HT-29 (cell line): ENCODE data around the gene LCE5A. TPM values are rescaled to one million over a fixed set of nuclear protein-coding genes. Genes with fewer than 3 reads are reported as not detected.
A peak's percentile ranks its signal among the peaks of the same experiment; 100 is the strongest.

Source experiments
- DNase-seq: peaks from one replicate; pipeline ENCODE4 v3.0.0-alpha.2; 2015; ENCODE audit warnings: low spot score
- total RNA-seq: library from RNA; depleted of rRNA; stranded (reverse); fragments of >200 nt; shearing (Covaris generic); gene quantifications from 2 replicates; pipeline ENCODE4 v1.2.3, GENCODE V29; 2014; rRNA removed

LCE5A gene, protein sequence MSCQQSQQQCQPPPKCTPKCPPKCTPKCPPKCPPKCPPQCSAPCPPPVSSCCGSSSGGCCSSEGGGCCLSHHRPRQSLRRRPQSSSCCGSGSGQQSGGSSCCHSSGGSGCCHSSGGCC
- total RNA-seq: not detected in 2 replicates

GRCh38 chr1:152510503-152510902, at the start of gene LCE5A:
Gene LCE5A, plus strand, starts transcription at chr1:152510803. Its CDS starts 732 bp downstream, at chr1:152511535.
- DNase-seq: no peak

DNA sequence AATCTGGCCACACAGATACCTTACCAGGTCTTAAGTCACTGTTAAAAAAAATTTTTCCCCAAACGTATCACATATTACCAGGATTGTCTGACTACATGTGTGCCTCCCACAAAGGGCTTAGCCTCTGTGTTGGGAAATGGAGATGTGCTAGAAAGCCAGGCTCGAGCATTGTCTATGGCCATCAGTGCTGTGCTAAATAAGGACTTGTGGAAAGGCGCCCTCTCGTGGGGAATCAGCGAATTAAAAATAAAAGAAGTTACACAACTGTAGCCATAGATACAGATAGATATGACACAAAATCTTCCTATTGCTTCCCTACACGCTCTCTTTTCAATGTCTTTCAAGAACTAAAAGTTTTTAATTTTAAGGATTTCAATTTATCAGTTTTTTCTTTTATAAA, 49.1 kb upstream of the LCE5A start:
- DNase-seq: peak; percentile 76

DNA sequence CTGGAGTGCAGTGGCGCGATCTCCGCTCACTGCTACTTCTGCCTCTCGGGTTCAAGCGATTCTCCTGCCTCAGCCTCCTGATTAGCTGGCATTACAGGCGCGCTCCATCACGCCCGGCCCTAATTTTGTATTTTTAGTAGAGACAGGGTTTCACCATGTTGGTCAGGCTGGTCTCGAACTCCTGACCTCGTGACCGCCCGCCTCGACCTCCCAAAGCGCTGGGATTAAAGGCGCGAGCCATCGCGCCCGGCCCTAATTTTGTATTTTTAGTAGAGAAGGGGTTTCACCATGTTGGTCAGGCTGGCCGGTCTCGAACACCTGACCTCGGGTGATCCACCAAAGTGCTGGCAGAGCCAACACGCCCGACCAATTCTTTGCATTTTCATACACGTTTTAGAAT, 48.0 kb upstream of the LCE5A start:
- DNase-seq: no peak

- DNase-seq: no peak
These were observed 44.4 kb upstream of the LCE5A start for GRCh38 chr1:152466217-152466616.

DNA sequence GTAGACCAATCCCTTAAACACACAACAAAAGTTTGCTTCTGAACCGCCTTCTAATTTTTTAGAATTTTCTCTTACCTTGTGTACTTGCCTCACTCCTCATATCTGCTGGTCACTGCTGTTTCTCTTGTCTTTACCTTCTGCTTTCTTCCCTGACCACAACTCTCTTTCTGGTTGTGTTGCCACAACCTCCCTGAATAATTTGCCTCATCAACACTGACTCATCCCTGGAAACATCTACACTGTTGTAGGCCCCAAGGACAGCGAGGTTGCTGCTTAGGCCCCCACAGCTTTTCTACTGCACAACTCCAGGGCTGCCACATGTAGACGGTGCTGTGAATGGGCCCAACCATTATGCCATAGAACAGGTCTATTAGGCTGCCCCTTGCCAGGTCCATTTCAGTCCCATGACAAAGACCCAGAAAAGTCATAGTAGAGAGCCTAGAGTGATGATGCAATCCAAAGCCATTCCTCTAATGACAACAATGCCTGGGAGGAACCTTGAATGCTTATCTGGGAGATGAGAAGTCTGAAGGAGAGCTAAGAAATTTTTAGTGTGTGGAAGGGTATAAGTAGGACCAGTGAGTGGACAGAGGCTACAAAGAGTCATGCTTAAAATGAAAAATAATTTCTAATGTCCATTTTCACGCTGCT, 36.6 kb upstream of the LCE5A start:
- no peak for DNase-seq

DNA sequence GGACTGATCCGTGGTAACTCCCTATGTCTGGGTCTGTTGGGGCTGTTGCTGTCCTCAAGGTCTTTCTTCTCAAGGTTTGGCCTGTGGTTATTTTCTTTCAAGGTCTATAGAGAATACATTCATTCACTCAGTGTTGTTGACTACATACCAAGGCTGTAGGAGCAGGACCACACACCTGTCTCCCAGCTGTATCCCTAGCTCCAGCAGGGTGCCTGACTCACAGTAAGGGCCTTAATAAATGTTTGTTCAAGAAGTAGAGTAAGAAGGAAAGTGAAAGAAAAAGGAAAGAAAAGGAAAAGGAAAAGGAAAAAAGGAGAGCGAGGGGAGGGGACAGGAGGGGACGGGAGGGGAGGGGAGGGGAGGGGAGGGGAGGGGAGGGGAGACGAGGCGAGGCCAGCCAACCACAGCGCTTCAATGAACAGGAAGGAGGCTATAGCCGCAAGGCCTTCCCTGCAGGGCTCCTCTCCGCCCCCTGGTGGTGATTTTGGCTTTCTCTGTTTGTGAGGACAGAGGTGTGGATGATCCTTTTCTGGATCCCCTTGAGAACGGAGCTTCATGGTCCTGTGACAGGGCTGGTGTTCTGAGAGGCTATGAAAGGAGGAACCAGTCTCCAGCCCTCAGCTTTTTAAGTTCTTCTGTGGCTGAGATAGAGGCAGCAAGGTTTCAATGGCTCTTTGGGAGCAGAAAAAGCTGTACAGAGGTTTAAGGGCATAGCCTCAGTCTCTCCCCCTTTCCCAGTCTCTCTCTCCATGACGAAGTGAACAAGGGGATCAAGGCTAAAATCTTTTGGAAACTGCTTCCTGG, 30.6 kb upstream of the LCE5A start:
- peak; percentile 68 for DNase-seq

DNA sequence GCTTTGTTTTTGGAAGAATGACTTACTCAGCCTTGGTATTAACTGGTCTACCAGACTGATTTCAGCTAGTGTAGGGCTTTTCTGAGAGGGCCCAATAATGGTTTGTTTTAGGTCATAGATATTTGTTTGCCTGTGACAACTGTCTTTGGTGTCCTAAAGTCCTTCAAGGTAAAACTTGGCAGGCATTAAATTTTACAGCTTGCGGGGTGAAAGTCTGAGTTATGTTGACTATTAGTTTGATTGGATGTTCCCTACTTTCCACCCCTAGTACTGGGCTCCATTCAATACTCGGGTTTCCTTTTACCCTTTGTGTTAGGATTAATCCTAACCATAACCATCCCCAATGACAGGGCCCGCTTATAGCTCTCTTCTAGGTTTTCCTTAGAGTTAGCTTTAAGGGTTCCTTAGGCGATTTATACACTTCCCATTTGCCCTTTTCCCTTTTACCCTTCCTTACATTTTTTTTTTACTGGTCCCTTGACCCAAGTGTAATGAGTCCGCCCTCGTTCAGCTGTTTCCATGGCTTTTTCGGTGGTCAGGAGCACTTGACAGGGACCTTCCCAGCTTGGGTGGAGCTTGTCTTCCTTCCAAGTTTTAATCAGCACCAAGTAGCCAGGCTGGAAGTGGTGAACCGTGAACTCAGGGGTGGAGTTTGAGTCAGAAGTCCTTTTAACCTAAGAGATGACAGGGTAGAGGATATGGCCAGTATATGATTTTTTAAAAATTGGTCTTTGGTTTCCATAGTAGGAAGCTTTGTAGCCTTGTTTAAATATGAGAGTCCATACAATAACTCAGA, 28.5 kb upstream of the LCE5A start:
- DNase-seq: no peak

DNA sequence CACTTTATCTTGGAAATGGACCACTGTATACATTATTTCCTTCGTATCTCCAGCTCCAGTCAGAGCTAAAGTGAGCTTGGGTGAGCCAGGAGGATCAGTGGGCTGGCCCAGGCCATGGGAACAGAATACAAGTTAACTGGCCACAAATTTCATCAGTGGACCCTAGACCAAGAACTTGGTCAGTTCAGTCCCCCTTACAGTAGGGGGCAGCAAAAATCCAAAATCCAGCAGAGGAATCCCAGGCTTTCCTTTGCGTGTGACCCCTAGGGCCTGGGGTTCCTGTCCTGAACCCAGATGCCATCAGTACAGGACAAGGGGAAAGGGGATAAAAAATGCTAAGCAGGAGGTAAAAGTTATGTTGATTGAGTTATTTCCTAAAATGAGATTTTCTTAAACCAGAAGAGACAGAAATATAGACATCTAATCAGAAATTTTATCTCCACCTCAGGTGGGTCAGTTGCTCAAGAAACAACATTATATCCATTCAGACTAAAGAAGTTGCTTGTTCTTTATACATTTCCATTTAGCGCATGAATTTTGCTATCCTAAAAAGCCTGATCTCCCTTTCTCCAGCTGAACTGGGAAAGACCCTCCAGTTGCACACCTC, 24.1 kb upstream of the LCE5A start:
- DNase-seq: no peak

- DNase-seq: no peak
These were observed 22.7 kb upstream of the LCE5A start for GRCh38 chr1:152487871-152488270.

GRCh38 chr1:152491537-152491936, 19.1 kb upstream of the LCE5A start:
- DNase-seq: peak; percentile 17

DNA sequence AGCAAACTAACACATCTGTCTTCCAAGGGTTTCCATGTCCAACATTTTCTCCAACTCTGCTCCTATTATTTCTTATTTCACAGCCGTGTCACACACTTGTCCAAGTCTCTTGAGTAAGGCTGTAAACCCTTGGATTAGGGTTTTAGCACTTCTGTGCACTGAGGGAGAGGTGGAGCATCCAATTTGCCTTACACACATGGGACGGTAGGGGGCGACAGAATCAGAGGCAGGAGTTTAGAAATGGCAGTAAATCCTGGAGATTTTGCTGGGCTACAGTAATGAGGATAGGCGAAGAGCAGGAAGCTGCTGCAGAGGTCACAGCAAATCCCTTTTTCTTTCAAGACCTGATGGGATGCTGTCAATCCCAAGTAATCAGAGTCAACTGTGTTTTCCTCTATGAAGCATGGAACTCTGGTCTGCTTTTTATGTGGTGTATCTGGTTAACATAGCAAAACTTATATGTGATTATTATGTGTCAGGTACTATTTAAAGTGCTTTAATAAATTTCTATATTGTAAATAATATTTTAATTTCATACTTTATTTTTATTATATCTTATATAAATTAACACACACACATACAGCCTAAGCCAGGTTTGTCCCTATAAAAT, 15.4 kb upstream of the LCE5A start:
- DNase-seq: peak; percentile 62

- DNase-seq: peak; percentile 28
These were observed 13.3 kb upstream of the LCE5A start for GRCh38 chr1:152497273-152497672.

DNA sequence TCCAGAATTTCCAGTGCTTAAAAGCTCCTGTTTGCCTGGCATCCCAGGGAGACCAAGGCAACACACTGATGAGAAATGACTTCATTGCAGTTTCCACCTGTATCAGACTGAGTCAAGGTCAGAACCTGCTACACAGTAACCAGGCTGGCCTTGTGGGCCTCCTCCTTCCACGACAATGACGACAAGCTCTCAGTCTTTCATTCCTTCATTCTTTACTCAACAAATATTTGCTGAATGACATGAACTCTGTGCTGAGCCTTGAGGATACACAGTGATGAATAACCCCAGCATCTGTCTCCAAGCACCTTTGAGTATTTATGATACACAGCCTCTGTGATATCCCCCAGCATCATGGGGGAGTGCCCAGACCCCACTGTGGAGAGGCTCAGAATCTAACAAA, 8.9 kb upstream of the LCE5A start:
- DNase-seq: no peak

DNA sequence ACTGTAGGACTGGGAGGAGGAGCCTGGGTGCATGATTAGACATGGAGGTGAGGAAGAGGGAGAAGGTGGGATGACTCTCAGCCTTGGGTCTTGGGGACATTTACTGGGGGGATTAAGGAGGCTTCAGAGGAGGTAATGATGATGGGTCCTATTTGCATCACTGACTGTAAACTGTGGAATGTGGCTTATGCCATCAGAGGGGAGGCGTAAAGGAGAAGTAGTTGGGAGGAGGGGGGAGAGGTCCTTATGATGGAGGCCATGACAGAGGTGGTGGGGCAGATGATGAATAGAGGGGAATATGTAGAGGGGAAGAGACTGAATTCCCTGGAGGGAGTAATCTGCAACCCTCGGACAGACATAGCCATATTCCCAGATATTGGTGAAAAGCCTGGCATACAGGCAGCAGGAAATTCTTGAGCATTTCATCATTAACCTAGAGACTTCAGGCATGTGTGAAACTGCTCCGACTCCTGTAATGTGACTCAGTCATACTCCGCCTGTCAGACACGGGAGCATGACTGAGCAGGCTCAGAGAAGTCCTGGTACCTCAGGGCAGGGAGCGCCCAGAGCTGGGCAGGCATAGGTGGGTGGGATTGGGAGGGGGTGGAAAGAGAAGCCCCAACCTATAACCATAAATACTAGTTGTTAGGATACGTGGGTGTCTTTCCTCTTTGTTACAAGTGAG, 8.0 kb upstream of the LCE5A start:
- DNase-seq: no peak

DNA sequence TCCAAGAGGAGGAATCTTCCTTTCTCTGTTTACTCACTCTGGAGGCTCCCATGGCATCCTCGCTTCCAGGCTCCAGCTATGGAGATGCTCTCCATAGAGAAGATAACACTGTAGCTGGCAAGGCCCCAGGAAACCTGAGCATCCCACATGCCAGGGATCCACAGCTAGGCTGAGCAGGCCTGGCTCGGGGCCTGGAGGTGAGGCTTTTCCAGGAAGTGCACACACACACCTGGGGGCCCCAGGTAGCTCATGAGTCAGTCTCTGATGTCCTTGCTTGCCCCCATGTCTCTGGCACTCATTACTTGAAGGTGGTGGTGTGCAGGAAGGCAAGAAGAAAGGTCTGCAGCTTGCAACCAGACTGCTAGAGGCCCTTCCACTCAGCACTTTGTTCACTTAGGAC, 5.5 kb upstream of the LCE5A start:
- no peak for DNase-seq

- no peak for DNase-seq
These were observed 3.6 kb upstream of the LCE5A start for GRCh38 chr1:152506899-152507498.

- no peak for DNase-seq
These were observed 993 bp downstream of the LCE5A start for GRCh38 chr1:152511596-152511995.

DNA sequence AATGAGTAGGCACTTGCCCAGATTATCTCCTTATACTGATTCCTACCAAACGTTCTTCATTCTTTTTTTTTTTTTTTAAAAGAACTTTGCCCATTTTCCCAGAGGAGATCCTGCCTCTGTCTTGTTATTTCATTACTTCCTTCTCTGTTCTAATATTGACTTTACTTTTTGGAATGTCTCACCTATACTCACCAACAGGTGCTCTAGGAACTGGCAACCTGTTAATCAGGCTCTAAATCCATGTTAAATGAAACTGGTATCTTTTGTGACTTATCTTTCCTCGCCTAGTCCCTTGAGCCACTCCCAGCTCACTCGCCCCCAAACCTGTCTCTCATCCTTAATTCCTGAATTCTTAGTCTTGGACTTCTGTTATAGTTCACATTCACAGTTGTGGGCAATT, 2.5 kb downstream of the LCE5A start:
- no peak for DNase-seq

- no peak for DNase-seq
These were observed 4.3 kb downstream of the LCE5A start for GRCh38 chr1:152514715-152515433.

- no peak for DNase-seq
These were observed 4.8 kb downstream of the LCE5A start for GRCh38 chr1:152515434-152515783.
